Measurements from ENCODE around the gene KLF3. TPM values are rescaled to one million over a fixed set of nuclear protein-coding genes. Genes with fewer than 3 reads are reported as not detected.

KLF3 gene
- total and polyA plus RNA-seq, 2 of the 4 experiments (the other 2 are of a cell fraction): 8.2 to 12.6 TPM

GRCh38 chr4:38710053-38710452, 46.1 kb downstream of the KLF3 start:
- TF ChIP-seq BHLHE40 (IDR thresholded peaks at IDR 0.05; ENCODE audit: low read depth, low read length): no peak
- TF ChIP-seq POLR2A (IDR thresholded peaks at IDR 0.05; ENCODE audit: low read depth, low read length): no peak
- TF ChIP-seq CTCF (conservative IDR thresholded peaks at IDR 0.05; ENCODE audit: low read depth, low read length): no peak
- TF ChIP-seq USF2 (IDR thresholded peaks at IDR 0.05; ENCODE audit: low read depth, low read length): no peak
- no peak for TF ChIP-seq CHD1 (IDR thresholded peaks at IDR 0.05; ENCODE audit: low read depth, low read length)
- no peak for TF ChIP-seq MAZ (IDR thresholded peaks at IDR 0.05; ENCODE audit: borderline replicate concordance, low read depth, low read length)
- TF ChIP-seq MXI1 (IDR thresholded peaks at IDR 0.05; ENCODE audit: borderline replicate concordance, low read depth, low read length): no peak
- no peak for TF ChIP-seq CEBPB (IDR thresholded peaks at IDR 0.05; ENCODE audit: low read depth, low read length)
- no peak for TF ChIP-seq FOS (IDR thresholded peaks at IDR 0.05; ENCODE audit: low read depth, low read length)
- TF ChIP-seq SMC3 (IDR thresholded peaks at IDR 0.05; ENCODE audit: low read depth, low read length): no peak
- TF ChIP-seq RAD21 (IDR thresholded peaks at IDR 0.05; ENCODE audit: low read length): no peak
- H4K20me1 ChIP-seq (ENCODE audit: insufficient read depth, low read length): no peaks in the 10 kb centered on the region

More at GRCh38 chr4:38710053-38710452, 46.1 kb downstream of the KLF3 start:
- WGBS, 2 experiments (ENCODE audit: extremely low coverage in 2 of 2, insufficient read length in 1 of 2): no CpG with 5 or more reads among the region's 2 CpGs
- POLR2A ChIA-PET (ENCODE audit: unreplicated experiment): no interaction called here
- dilution Hi-C loops (cut with HindIII; ENCODE audit: low sequenced_read_pairs, unreplicated experiment): no loop called here
- Histone ChIP-seq H2BK15ac (ENCODE audit: low read depth, low read length) (no peak overlapping the region), H2BK20ac (ENCODE audit: low read depth, low read length) (no peak overlapping the region), H4K5ac (ENCODE audit: low read depth, low read length) (no peak overlapping the region), H4K91ac (ENCODE audit: insufficient read depth, low read depth, low read length) (no peak overlapping the region), H3K27ac (ENCODE audit: insufficient read depth, low read length) (no peak overlapping the region), H3K4me1 (ENCODE audit: control insufficient read depth, insufficient read depth, low read length) (no peaks in the 10 kb centered on the region), H3K79me1 (ENCODE audit: low read depth in 1 of 2, low read length in 2 of 2) (no peaks in the 10 kb centered on the region), H2AFZ (replicated peaks; ENCODE audit: low read length, poor library complexity) (no peak overlapping the region), H3K9ac (ENCODE audit: low read depth, low read length) (no peak overlapping the region), H2AK5ac (ENCODE audit: low read depth, low read length) (no peak overlapping the region), H3K9me1 (ENCODE audit: insufficient read depth, low read length) (no peaks in the 10 kb centered on the region), H4K8ac (ENCODE audit: low read depth in 2 of 2, low read length in 2 of 2) (no peak overlapping the region), H2BK120ac (ENCODE audit: low read depth, low read length) (no peak overlapping the region), H3K4me2 (ENCODE audit: low read depth, low read length) (no peak overlapping the region), H3K4me3 (ENCODE audit: insufficient read depth, low read depth, low read length) (no peak overlapping the region), H3K27me3 (ENCODE audit: control insufficient read depth, insufficient read depth, low read length) (peaks cover 7% of the 10 kb centered on the region; the same call in 1 of the 2 replicates), H3K23ac (ENCODE audit: low read depth, low read length) (no peak overlapping the region), H3K9me3 (ENCODE audit: control insufficient read depth, insufficient read depth, low read length) (peaks cover 3% of the 10 kb centered on the region; the same call in 1 of the 2 replicates), H2AK9ac (replicated peaks; ENCODE audit: low read depth, low read length, poor library complexity) (no peak overlapping the region), H2BK5ac (ENCODE audit: low read depth, low read length, poor library complexity, severe bottlenecking) (no peak overlapping the region), H3K56ac (ENCODE audit: extremely low read depth, insufficient read depth, low read length) (no peak overlapping the region), H3K36me3 (ENCODE audit: control insufficient read depth, insufficient read depth, low read length) (no peaks in the 10 kb centered on the region), H3K4ac (ENCODE audit: low read depth, low read length) (no peak overlapping the region), H3K18ac (ENCODE audit: low read depth, low read length) (no peak overlapping the region), H3K14ac (replicated peaks; ENCODE audit: low read depth, low read length) (no peak overlapping the region)
- no TSS peak for BruUV-seq (replicated peaks)
- in situ Hi-C loops (cut with MboI; ENCODE audit: low sequenced_read_pairs): no loop called here
- CTCF ChIA-PET: no interaction called here
- intact Hi-C loops (cut with micrococcal nuclease): no loop called here
- DNase-seq (no peak), ATAC-seq (ENCODE audit: low read depth) (no peak)
